ENCODE data around the gene PRPH2.

PRPH2 gene

DNA sequence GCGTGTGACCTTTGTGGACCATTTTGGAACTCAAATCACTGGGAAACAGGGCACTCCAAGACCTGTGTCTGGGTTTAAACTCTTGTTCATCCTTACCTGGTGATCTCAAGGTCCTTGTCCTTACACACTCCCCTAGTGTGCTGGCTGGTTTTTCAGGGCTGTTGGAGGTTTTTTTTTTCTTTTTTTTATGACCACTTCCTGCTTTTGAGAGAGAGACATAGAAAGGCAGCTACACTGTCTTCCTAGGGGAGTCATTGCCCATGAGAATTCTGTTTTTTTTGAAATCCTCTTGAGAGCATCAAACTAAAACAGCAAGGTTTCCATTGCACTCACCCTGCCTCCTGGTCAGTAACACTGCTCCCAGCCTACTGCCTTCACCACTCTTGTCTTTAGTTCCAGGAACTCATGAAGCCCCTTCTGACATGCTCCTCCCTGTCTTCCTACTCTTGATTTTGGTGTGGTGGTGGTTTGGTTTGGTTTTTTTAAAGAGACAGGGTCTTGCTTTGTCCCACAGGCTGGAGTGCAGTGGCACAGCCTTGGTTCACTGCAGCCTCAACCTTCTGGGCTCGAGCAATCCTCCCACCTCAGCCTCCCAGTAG is 28.6 kb downstream of the PRPH2 start:
- H3K36me3 ChIP-seq (ENCODE audit: control insufficient read depth, low read length), result peaks cover 41% of the 10 kb centered on the region
- H3K4me2 ChIP-seq (ENCODE audit: low read length), result 0 out of 2 replicates have a peak overlapping the region, but pooled peaks have one; percentile 7
- H4K20me1 ChIP-seq (ENCODE audit: control insufficient read depth, insufficient read depth, low read depth, low read length), result no peaks in the 10 kb centered on the region
- peaks cover 9% of the 10 kb centered on the region for H3K4me1 ChIP-seq (ENCODE audit: control insufficient read depth, low read length)
- H3K79me2 ChIP-seq (ENCODE audit: control insufficient read depth, low read length), result no peaks in the 10 kb centered on the region
- H3K9me2 ChIP-seq (replicated peaks; ENCODE audit: control insufficient read depth, low read length), result no peaks in the 10 kb centered on the region
- H3K27ac ChIP-seq (ENCODE audit: low read depth, low read length), result no peak overlapping the region
- H3K27me3 ChIP-seq (ENCODE audit: control insufficient read depth, low read length), result no peaks in the 10 kb centered on the region
- TF ChIP-seq CTCF (IDR thresholded peaks at IDR 0.05; ENCODE audit: low read depth, low read length, poor library complexity, severe bottlenecking), result no peak
- no peak for TF ChIP-seq EZH2phosphoT487 (IDR thresholded peaks at IDR 0.05; ENCODE audit: borderline replicate concordance, low read length)
- H3K4me3 ChIP-seq (ENCODE audit: low read length), result no peak overlapping the region
- H3K9me3 ChIP-seq (ENCODE audit: control insufficient read depth, insufficient read depth, low read length), result no peaks in the 10 kb centered on the region
- H3F3A ChIP-seq (ENCODE audit: control insufficient read depth, insufficient read depth), result no peaks in the 10 kb centered on the region

GRCh38 chr6:42692137-42692911 is 30.1 kb downstream of the PRPH2 start:
- Histone ChIP-seq H3K9me3 (ENCODE audit: control insufficient read depth, insufficient read depth, low read length) (no peaks in the 10 kb centered on the region), H3K79me2 (ENCODE audit: control insufficient read depth, low read length) (no peaks in the 10 kb centered on the region), H4K20me1 (ENCODE audit: control insufficient read depth, insufficient read depth, low read depth, low read length) (no peaks in the 10 kb centered on the region), H3K36me3 (ENCODE audit: control insufficient read depth, low read length) (peaks cover 49% of the 10 kb centered on the region), H3K4me3 (ENCODE audit: low read length) (no peak overlapping the region), H3F3A (ENCODE audit: control insufficient read depth, insufficient read depth) (no peaks in the 10 kb centered on the region), H3K9me2 (replicated peaks; ENCODE audit: control insufficient read depth, low read length) (no peaks in the 10 kb centered on the region), H3K4me2 (ENCODE audit: low read length) (no peak overlapping the region), H3K27me3 (ENCODE audit: control insufficient read depth, low read length) (no peaks in the 10 kb centered on the region), H3K27ac (ENCODE audit: low read depth, low read length) (no peak overlapping the region), H3K4me1 (ENCODE audit: control insufficient read depth, low read length) (peaks cover 9% of the 10 kb centered on the region)
- no peak for TF ChIP-seq CTCF (IDR thresholded peaks at IDR 0.05; ENCODE audit: low read depth, low read length, poor library complexity, severe bottlenecking)
- no peak for TF ChIP-seq EZH2phosphoT487 (IDR thresholded peaks at IDR 0.05; ENCODE audit: borderline replicate concordance, low read length)

DNA sequence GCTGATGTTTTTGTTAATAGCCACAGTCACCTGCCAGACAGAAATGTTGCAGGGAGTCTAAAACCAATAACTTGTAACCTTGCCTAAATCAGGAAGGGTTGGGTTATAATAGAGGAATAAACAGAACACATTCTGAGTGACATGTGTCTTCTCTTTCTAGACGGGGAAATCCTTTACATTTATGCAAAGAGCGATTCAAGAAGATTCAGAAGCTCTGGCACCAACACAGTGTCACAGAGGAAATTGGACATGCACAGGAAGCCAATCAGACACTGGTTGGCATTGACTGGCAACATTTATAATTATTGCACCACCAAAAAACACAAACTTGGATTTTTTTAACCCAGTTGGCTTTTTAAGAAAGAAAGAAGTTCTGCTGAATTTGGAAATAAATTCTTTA is 31.5 kb downstream of the PRPH2 start:
- Histone ChIP-seq H3K27ac (ENCODE audit: low read depth, low read length) (no peak overlapping the region), H3K79me2 (ENCODE audit: control insufficient read depth, low read length) (no peaks in the 10 kb centered on the region), H3K4me1 (ENCODE audit: control insufficient read depth, low read length) (peaks cover 9% of the 10 kb centered on the region), H3K9me2 (replicated peaks; ENCODE audit: control insufficient read depth, low read length) (no peaks in the 10 kb centered on the region), H3F3A (ENCODE audit: control insufficient read depth, insufficient read depth) (no peaks in the 10 kb centered on the region), H3K36me3 (ENCODE audit: control insufficient read depth, low read length) (peaks cover 49% of the 10 kb centered on the region), H3K4me2 (ENCODE audit: low read length) (no peak overlapping the region), H3K9me3 (ENCODE audit: control insufficient read depth, insufficient read depth, low read length) (no peaks in the 10 kb centered on the region), H3K4me3 (ENCODE audit: low read length) (no peak overlapping the region), H4K20me1 (ENCODE audit: control insufficient read depth, insufficient read depth, low read depth, low read length) (no peaks in the 10 kb centered on the region), H3K27me3 (ENCODE audit: control insufficient read depth, low read length) (no peaks in the 10 kb centered on the region)
- TF ChIP-seq CTCF (IDR thresholded peaks at IDR 0.05; ENCODE audit: low read depth, low read length, poor library complexity, severe bottlenecking) (no peak), EZH2phosphoT487 (IDR thresholded peaks at IDR 0.05; ENCODE audit: borderline replicate concordance, low read length) (no peak)
